Panc1 (cell line): ENCODE data around the gene APRT. TPM values are rescaled to one million over a fixed set of nuclear protein-coding genes. Genes with fewer than 3 reads are reported as not detected.
A peak's percentile ranks its signal among the peaks of the same experiment; 100 is the strongest.

Experiments used
- ATAC-seq: fragments of 200-7000 bp; cut with Tn5 transposase; 2 replicates; pipeline ENCODE4 v1.9.1; 2020; ENCODE audit warnings: mild to moderate bottlenecking, moderate library complexity
- BruUV-seq: library from RNA; stranded (reverse); fragments of 400-500 nt; replicated peaks from 2 replicates; lab custom pipeline; 2021; lab: Mats Ljungman, UMichigan
- CTCF ChIA-PET: fragments of 300-600 bp; sonication (Branson Sonifier 250); formaldehyde crosslinking; loops from one replicate; lab custom pipeline; 2022; ENCODE audit warnings: antibody characterized with exemption; lab: Charles Lee
- POLR2A ChIA-PET: fragments of 300-600 bp; sonication (Branson Sonifier 250); formaldehyde crosslinking; loops from one replicate; lab custom pipeline; 2022; ENCODE audit warnings: antibody characterized with exemption; lab: Charles Lee
- DNase-seq: peaks from one replicate; pipeline ENCODE4 v3.0.0-alpha.2; 2010; ENCODE audit warnings: low read depth, low spot score
- H3K27ac ChIP-seq: 2 replicates; pipeline ENCODE4 v1.5.1; 2011; ENCODE audit warnings: mild to moderate bottlenecking, low read length, inconsistent platforms
- H3K27me3 ChIP-seq: fragments of 200-500 bp; sonication (Bioruptor generic); 2 replicates; pipeline ENCODE4 v1.6.0; 2014; ENCODE audit warnings: low read length, inconsistent platforms; ENCODE audit not compliant: control insufficient read depth, insufficient read depth
- H3K36me3 ChIP-seq: fragments of 200-500 bp; sonication (Bioruptor generic); 2 replicates; pipeline ENCODE4 v1.5.1; 2014; ENCODE audit warnings: inconsistent platforms, mild to moderate bottlenecking, low read length, moderate library complexity; ENCODE audit not compliant: control insufficient read depth, insufficient read depth
- H3K4me1 ChIP-seq: 2 replicates; pipeline ENCODE4 v1.5.1; 2011; ENCODE audit warnings: inconsistent platforms, mild to moderate bottlenecking, low read length, moderate library complexity; ENCODE audit not compliant: control insufficient read depth, insufficient read depth
- H3K4me3 ChIP-seq, 2 experiments: 2 replicates each; pipeline ENCODE4 v1.5.1; 2011 to 2012; ENCODE audit warnings: low read depth in 2 of 2, low read length in 2 of 2, mild to moderate bottlenecking in 2 of 2, inconsistent platforms in 1 of 2, moderate library complexity in 1 of 2
- H3K9me3 ChIP-seq: fragments of 200-500 bp; sonication (Bioruptor generic); 2 replicates; pipeline ENCODE4 v1.5.1; 2014; ENCODE audit warnings: low read depth, mild to moderate bottlenecking, inconsistent platforms, low read length, moderate library complexity; ENCODE audit not compliant: control insufficient read depth, insufficient read depth
- CTCF ChIP-seq: fragments of 450-650 bp; IDR thresholded peaks from 2 replicates; pipeline ENCODE4 v1.5.1; 2017; ENCODE audit warnings: mild to moderate bottlenecking
- POLR2AphosphoS5 ChIP-seq: IDR thresholded peaks from 2 replicates; pipeline ENCODE4 v1.6.1; 2012; ENCODE audit warnings: mild to moderate bottlenecking, low read depth, low read length, moderate library complexity
- REST ChIP-seq, 2 experiments: IDR thresholded peaks; 2 replicates each; pipeline ENCODE4 v1.6.1; 2011 to 2012; ENCODE audit warnings: low read depth in 2 of 2, control low read depth in 1 of 2, low read length in 1 of 2, mild to moderate bottlenecking in 1 of 2, moderate library complexity in 1 of 2; ENCODE audit not compliant: insufficient read depth in 1 of 2
- SIN3A ChIP-seq: IDR thresholded peaks from 2 replicates; pipeline ENCODE4 v1.6.1; 2012; ENCODE audit warnings: low read depth, mild to moderate bottlenecking, low read length, moderate library complexity, borderline replicate concordance; ENCODE audit not compliant: insufficient read depth
- TCF7L2 ChIP-seq: IDR thresholded peaks from 2 replicates; pipeline ENCODE4 v1.6.1; 2011; ENCODE audit warnings: mild to moderate bottlenecking, low read depth, low read length, inconsistent platforms
- in situ Hi-C: cut with HindIII; loops from 2 replicates; pipeline ENCODE4 v1.10.0; 2016; ENCODE audit warnings: low sequenced_read_pairs, low pct_unique_long_range_greater_than_20kb
- intact Hi-C: fragments of 100-400 bp; cut with micrococcal nuclease; formaldehyde crosslinking; loops from one replicate; pipeline ENCODE4 v1.10.0; 2022; ENCODE audit not compliant: unreplicated experiment
- total RNA-seq: library from RNA; stranded (reverse); gene quantifications from one replicate; pipeline ENCODE4 v1.2.1, GENCODE V29; 2021; ENCODE audit not compliant: unreplicated experiment

The APRT gene
- total RNA-seq, 1 experiment from 2014 or later, result 231 TPM

- no peaks in the 10 kb centered on the region for H3K4me1 ChIP-seq
- no peak overlapping the region for H3K27ac ChIP-seq
- no peaks in the 10 kb centered on the region for H3K27me3 ChIP-seq
- ATAC-seq, result no peak
- no peak overlapping the region for H3K4me3 ChIP-seq
- no peak for DNase-seq
- intact Hi-C loops, result no loop called here
- no TSS peak for BruUV-seq
- TF ChIP-seq REST (IDR thresholded peaks at IDR 0.05; ENCODE audit: insufficient read depth in 1 of 2, low read depth in 2 of 2, low read length in 1 of 2) (no peak), TCF7L2 (no peak), POLR2AphosphoS5 (no peak)
- in situ Hi-C loops, result no loop called here
- ChIA-PET POLR2A (no interaction called here), CTCF (no interaction called here)
- no peaks in the 10 kb centered on the region for H3K9me3 ChIP-seq
- peaks cover under 1% of the 10 kb centered on the region; the same call in 1 of the 2 replicates for H3K36me3 ChIP-seq
These were observed 12.0 kb downstream of the APRT start for GRCh38 chr16:88799569-88800276.

GRCh38 chr16:88798772-88799455, 12.8 kb downstream of the APRT start:
- ChIA-PET POLR2A (no interaction called here), CTCF (no interaction called here)
- no peaks in the 10 kb centered on the region for H3K27me3 ChIP-seq
- no peak for DNase-seq
- in situ Hi-C loops (no loop called here), intact Hi-C loops (no loop called here)
- H3K9me3 ChIP-seq, result no peaks in the 10 kb centered on the region
- no peak for TF ChIP-seq CTCF
- TF ChIP-seq SIN3A, result no peak
- no peak for TF ChIP-seq REST (IDR thresholded peaks at IDR 0.05; ENCODE audit: insufficient read depth in 1 of 2, low read depth in 2 of 2, low read length in 1 of 2)
- no peak for TF ChIP-seq POLR2AphosphoS5
- TF ChIP-seq TCF7L2, result no peak
- H3K36me3 ChIP-seq, result no peaks in the 10 kb centered on the region
- no TSS peak for BruUV-seq
- H3K27ac ChIP-seq, result no peak overlapping the region
- H3K4me3 ChIP-seq, result no peak overlapping the region
- peak; percentile 22; the same call in 1 of the 2 replicates for ATAC-seq
- H3K4me1 ChIP-seq, result no peaks in the 10 kb centered on the region
